Activated CD8-positive, alpha-beta memory T cell treated with anti-CD3 and anti-CD28 coated beads, Interleukin-2, amount 50 U/mL, for 1 hour (primary cell): ENCODE results near the gene DMD.

Experiments
- DNase-seq: peaks from one replicate; pipeline ENCODE4 v3.0.0-alpha.2; 2020; ENCODE audit errors: extremely low read depth

Gene DMD

DNA sequence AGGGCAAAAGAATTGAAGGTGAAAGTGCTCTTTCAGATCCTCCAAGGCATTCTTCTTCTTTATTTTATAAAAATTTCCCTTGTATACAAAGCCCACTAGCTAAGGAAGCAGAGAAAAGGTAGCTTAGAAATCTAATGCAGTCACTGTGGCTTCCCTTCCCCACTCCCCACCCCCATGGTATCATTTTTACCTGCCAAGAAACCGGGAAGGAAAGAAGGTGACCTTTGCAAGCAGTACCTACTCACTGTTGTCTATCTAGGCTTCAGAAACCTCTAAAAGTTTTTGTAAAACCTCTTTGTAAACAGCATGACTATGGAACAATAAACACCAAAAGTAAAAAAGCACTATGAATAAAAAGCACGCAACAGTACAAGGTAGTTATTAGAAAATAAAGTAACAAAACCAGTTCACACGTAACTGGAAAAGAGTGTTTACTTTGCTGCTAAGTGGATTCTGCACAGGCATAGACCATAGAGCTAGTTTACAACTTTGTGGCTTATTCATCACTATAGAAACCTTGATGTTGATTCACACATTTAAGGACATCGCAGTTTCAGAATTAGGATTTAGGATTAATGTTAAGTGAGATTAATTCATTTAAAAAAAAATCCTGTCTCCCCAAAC is 2029.9 kb downstream of the DMD start:
- DNase-seq, result no peak

DNA sequence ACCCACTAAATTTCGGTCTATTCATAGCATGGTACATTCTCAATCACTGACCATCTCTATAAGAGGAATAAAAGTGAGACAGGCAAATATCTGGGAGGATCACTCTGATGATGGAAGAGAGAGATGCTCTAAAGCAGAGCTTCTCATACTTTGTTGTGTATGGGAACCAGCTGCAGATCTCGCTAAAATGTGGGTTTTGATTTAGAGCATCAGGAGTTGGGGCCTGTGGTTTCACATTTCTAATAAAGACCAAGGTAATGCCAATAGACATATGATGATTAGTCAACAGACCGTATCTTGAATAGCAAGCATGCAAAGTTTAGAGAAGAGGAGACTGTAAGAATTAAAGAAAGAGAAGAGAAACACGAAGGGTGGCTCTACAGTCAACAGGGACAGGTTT is 2032.1 kb downstream of the DMD start:
- DNase-seq, result no peak

DNA sequence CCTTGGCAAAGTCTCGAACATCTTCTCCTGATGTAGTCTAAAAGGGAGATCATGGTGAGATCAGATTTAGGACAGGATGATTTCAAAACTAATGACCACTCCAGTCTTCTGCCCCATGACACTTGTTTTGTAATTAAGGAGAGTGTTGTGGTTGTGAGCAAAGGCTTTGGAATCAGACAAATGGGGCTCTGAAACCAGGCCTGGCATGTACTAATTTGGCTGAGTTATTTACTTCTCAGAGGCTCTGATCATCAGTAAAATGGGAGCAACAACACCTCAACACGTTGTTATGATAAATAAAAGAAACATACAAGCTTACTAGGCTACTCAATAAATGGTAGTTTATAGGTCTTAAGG is 2032.6 kb downstream of the DMD start:
- no peak for DNase-seq

DNA sequence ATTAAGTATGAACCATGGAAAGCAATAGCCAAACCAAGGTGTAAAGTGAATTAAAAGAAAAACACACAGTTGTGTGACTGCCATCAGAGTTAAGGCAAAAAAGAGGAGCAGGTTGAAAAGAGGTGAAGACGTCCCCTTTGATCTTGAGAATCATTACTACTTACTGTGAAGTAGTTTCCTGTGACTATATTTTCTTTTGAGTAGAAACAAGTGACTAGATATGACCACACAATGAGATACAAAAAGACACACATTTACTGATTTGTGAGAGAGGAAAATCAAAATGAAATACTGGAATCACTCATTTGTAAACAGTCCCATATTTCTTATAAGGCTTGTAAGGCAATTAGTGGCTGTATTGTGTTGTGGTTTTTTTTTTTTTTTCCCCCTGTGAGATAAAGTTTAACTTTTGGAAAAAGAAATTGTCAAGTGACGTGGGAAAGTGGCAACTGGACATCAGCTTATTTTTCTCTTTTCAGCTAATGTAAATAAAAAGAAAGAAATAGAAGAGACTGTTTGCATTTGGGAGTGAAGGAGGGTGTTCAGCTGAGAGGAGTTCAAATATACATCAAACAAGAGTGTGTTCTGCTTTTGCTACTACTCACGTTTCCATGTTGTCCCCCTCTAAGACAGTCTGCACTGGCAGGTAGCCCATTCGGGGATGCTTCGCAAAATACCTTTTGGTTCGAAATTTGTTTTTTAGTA is 2033.1 kb downstream of the DMD start:
- DNase-seq, result no peak

DNA sequence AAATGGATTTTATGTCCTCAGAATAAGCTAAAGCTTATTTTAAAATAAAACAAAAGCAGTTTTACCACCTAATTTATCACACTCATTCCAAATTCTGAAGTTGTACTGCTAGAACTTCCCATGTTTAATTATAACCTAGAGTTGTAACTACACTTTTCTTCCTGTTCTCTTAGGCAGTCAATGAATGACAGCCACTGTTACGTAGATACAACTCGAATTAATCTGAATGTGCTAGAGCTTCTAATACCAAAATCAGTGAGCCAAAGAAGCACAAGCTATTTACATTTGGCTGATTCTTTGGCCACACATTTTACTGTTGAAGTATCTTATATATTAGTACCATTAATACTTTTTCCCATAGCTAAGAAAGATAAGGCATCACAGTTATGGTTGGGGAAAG is 2040.6 kb downstream of the DMD start:
- no peak for DNase-seq

DNA sequence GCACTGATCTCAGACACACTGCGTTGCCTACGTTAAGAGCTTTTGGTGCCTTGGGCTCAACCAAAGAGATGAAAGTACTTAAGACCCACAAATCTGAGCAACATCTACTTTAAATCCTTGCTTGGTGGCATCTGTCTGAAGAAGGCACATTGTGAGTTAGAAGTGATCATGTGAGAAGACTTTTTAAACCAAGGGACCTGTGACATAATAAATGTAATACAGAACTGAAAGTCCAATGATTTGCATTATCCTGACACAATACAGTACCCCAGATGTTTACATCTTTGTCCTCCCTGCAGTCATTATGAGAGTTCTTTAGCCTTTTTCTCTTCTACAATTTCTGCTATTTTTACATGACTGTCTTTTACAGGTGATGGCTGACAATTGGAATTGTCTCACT is 2042.8 kb downstream of the DMD start:
- DNase-seq, result no peak

DNA sequence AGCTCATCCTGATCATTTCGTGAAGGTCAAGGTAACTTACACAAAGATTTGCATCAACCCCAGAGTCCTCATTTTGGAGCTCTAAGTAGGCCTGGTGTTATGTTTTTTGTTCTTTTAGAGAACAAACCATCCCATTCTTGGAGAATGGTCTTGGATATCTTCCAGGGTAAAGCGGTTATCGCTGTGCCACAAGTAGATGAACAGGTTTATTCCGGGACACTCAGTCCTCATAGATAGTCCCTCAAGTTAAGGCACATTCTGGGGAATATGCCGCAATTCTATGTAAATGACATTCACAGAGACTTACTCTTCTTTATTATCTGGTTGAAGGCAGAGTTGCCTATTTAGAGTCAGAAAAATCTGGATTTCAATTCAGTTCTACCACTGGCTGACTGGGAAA is 2044.5 kb downstream of the DMD start:
- no peak for DNase-seq

DNA sequence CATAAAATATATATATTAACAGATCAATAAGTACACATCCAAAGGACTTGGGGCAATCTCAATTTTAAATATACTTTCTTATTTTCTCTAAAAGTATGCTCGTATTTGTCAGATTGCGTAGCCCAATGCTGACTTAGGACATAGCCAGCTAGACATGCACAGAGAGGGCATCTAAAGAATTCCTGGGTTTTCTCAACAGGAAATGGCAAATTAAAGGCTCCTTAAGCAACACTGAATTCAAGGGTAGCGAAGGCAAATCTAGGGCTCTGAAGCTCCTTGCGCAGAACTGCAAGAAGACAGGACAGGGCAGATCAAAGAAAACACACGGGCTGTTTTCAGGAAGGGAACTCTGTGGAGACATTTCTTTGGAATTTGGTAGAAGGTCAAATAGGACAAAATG is 2044.9 kb downstream of the DMD start:
- no peak for DNase-seq

DNA sequence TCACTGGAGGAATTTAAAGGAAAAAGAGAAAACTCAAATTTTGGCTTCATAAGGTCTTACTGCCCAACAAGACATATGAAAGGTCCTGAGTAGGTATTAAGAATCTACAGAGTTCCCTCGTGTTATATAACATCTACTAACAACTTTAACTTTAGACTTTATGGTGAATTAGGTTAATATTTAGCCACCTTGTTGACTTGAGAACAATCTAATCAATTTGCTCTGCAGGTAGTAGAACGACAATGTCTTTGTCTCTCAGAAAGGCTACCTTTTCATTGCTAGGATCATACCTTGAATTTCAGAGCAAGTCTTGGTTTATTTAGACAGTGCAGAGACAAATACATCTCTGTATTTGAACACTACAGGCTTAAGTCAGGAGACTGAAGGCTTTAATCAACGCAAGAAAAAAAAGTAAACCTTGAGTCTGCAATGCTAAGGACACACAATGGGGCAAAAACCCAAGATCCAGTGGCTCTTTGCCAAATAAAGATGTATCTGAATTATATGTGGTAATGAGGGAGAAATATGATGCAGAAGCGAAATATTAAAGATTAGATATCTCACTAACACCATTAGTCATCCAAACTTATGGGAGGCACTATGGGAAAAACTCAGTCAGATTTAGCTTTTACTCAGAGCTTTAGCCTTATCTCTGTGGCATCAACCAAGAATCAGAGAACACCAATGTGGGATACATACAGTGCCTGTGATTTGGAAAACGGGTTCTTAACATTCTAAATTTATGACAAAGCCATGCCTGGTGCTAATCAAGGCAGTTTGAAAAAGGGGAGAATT is 2045.9 kb downstream of the DMD start:
- DNase-seq, result no peak

DNA sequence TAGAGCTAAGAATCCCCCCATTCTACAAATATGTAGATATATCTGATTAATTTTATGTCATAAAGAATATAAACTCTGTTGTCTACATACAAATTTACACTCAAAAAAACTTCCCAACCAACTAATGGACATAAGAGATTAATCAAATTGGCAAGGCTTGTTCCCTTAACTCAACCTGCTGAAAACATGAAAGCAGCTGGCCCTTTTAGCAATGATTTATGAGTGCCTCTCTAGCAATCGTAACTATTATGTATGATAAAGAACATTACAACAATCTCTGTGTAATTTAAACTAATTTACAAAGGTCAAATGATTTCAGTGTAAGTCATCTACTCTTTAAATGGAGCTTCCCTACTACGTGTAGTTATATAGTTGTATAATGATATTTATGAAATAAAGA is 2056.4 kb downstream of the DMD start:
- DNase-seq, result no peak

DNA sequence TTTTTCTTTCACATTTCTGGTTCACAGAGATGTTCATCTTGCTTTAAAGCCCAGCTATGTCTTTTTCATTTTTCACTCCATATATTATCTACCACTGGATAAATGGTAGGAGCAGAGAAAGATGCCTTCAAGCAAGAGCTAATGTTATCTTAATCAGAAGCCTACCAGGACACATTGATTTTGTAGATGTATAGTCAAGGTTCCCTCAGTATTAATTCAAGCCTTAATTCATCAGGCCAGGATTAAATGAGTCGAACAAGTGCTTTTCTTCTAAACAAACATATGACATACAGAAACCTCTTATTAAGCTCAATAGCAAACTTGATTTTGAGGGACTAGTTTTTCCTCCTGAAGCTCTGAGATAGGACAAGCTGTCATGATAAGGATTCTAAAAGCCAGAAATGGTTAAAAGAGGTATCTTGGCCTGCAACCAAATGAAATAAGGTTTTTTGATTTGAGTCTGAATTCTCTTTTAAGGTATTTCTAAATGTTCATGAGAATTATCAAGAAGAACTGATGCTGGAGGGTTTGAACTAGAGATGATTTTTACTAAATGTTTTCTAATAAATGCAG is 2057.8 kb downstream of the DMD start:
- DNase-seq, result no peak

DNA sequence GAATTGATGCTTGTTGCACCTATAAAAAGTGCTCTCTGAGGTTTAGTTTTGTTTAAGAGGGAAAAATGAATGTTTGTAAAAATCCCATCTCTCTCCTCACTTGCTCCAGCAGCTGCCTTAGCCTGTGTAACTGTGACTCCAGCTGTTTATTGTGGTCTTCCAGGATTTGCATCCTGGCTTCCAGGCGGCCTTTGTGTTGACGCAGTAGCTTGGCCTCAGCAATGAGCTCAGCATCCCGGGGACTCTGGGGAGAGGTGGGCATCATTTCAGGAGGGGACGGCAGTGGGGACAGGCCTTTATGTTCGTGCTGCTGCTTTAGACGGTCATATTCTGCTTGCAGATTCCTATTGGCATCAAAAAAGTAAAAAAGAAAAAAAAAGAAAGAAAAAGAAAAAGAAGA is 2064.2 kb downstream of the DMD start:
- no peak for DNase-seq

DNA sequence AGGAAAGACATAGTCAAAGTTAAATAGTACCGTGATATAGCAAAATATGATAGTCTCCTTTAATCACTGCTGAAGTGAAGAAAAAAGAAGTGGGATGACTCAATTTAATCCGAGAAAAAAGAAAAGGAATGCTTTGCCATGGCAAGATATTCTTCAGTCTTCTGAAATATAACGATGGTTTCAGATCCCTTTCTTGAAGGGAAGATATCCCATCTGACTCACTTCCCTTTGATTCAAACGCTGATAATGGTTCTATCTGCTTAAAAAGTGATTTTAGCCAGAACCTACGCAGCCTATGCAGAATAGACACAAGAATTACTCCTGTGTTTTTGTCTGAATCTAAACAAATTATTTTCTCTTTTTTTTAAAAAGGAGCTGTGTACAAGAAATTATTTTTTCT is 2071.4 kb downstream of the DMD start:
- DNase-seq, result no peak

DNA sequence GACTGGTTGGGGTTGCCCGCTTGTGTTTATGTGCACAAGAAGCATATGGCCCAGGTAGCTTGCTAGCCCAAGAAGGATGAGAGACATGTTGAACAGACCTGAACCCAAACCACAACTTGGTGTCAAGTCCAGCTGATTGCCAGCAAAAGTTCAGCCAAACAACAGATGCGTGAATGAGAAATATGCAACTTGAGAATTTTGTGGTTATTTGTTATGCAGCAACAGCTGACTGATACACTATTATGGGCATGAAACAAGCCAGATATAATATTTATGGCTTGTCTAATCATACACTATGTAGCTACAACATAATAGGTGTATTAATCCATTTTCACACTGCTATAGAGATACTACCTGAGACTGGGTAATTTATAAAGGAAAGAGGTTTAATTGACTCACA is 2073.2 kb downstream of the DMD start:
- DNase-seq, result no peak

DNA sequence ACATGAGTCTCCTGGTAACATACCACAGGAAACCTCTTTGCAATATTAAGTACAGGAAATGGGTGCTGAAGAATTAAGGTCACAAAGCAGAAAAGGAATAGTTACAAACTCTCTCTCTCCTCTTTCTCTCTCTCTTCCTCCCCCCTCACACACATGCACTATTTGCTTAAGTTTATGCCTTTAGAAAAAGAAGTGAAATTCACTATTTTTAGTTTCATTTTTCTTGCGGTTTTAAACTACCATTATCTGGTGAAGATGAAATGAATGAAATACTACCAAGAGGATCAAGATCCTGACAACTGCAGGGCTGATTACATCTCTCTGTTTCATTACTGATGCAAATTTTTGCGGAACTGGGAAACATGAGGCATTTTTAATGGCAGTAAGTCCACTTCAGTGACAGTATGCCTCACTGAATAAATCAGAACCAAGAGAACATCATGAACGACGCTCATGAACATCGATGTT is 2075.2 kb downstream of the DMD start:
- DNase-seq, result no peak

DNA sequence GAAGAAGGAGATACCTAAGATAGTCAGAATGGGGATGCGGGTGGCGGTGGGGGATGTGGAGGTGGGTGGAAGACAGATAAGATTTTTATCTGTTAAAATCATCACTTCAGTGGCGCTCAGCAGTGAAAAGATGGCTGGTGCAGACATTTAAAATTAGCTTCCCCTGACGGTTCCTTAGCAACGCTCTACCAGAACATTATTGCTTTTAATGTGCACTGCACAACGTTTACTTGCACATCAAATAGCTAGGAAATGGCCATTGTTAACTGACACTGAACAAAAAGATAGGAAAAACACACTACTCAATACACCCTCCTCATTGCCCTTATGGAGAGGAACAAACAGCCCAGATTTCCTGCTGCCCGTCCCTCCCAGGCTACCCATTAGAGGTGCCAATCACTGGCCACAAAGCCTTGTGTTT is 2078.5 kb downstream of the DMD start:
- DNase-seq, result no peak

DNA sequence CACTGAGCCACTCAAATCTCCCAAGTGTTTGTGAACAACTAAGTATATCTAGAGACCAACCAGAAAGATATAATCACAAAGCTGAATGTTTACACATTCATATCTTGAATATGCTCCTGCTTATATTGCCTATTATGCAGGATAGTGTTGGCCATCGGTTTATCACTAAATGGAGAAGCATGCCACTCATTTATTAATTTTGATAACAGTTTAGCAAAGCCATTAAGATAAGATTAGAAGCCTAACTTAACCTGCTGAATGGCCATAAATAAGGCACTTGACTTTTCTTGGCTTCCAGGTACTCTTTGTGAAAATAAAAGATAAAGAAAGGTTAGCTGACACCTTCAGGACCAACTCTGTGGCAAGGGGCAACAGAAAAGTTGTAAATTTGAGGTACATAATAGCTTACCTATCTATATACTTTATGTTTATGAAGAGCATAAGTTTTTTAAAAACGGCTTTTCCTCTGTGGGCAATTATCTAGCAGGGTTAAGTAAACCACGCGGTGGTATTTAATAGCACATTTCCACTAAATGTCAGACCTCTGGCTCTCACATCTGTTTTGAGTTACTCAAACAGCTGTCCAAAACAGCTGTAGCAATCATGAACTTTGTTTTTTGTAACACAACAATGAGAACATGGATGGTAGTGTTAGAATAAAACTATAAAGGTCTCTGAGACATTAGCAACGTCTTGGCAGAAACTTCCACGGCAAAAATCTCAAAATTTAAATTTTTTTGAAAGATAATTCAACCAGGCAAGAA is 2080.7 kb downstream of the DMD start:
- DNase-seq, result no peak

DNA sequence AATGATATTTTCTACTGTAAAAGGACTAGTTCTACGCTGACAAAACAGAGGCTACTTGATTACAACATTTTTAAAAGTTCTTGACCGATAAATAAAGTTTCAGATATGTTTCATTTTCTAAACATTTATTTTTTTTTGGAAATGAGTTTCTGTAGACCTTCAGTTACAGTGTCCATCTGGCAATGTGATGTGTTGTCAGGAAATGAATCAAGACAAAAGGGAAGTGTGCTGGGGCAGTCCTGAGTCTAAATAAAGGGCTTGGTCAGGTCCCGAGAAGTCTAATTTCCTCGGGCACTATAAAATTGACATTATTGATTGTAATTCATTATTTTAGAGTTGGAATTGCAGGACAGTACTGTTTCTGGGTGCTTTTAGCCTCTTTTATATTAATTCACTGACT is 2082.5 kb downstream of the DMD start:
- DNase-seq, result no peak

DNA sequence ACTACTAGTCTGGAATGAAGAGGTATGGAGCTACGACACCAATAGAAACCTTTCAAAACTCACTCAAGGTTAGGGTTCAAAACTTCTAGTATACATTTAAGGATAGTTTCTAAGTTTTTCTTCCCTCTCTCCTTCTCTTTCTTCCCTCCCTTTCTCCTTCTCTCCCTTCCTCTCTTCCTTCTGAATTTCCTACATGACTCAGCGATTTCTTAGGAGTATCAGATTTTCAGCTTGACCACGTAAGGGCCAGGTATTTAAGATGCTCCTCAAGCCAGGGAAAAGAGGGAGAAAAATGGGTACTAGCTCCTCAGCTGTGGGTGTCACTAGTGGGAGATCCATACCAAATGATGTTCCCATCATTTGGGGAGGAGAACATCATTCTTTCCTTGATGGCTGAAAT is 2083.6 kb downstream of the DMD start:
- DNase-seq, result no peak

DNA sequence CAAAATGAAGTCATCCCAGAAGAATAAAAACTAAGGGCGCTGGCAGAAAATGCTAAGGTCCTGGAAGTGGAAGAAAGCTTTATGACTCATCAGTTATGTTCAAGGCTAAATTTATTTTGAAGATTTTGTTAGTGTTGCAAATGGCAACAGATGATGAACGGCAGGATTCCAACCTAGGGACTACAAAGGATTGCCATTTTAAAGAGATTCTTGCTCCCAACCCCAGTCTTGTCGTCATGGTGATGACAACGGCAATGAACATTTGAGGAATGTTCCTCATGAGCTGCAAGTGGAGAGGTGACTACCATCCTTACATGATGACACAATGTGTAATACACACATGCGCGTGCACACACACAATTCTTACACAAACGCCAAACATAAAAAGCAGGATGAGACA is 2085.1 kb downstream of the DMD start:
- no peak for DNase-seq

DNA sequence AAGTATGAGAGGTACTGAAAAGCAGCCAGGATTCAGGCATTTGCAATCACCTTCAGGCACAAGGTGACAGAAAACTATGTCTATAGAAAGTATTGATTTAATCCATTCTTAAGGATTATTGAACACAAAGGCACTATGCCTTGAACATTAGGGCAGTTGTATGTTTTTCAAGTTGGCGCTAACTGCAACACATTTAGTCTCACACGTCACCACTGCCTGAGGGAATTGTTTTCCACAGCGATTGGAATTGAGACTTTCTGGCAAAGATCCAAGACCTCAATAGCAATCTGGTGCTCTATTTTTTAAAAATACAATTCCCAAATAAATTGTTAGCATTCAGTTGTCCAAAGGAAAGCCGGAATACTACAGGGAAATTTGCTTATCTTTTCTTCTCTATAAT is 2086.8 kb downstream of the DMD start:
- no peak for DNase-seq

DNA sequence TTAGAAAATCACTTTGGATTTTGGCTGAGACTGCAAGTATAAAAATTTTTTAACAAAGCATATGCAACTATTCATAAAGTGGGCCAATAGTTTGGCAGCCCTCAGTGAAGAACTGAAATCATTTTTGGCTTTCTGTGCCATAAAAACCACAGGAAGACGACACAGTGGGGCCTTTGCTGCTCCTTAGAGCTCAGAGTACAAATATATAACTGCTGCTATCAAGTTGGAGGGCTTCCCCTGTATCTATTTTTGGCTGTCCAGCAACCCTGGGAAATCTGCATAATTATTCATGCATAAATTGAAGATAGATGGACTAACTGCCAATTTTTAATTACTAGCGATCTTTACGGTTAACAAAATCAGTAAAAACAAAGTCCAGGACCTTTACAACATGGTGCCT is 2088.0 kb downstream of the DMD start:
- no peak for DNase-seq
